AG08395 (cell line): ENCODE measurements around the gene PTPRD.
A peak's percentile ranks its signal among the peaks of the same experiment; 100 is the strongest.

ENCODE experiments used
- DNase-seq: peaks from one replicate; pipeline ENCODE4 v3.0.0; 2012; ENCODE audit warnings: mixed read lengths, low spot score

PTPRD gene

GRCh38 chr9:10612641-10613398, at the start of gene PTPRD:
TSS of gene PTPRD (minus strand) at chr9:10613002.
- DNase-seq, result peak; percentile 2

GRCh38 chr9:10661994-10662393, 49.2 kb upstream of the PTPRD start:
- DNase-seq, result no peak

- DNase-seq, result no peak
These were observed 48.6 kb upstream of the PTPRD start for GRCh38 chr9:10661376-10661775.

- no peak for DNase-seq
These were observed 38.2 kb upstream of the PTPRD start for GRCh38 chr9:10651012-10651411.

GRCh38 chr9:10649076-10649475, 36.3 kb upstream of the PTPRD start:
- DNase-seq, result no peak

- DNase-seq, result no peak
These were observed 21.0 kb upstream of the PTPRD start for GRCh38 chr9:10633785-10634184.

GRCh38 chr9:10614196-10614800, 1.5 kb upstream of the PTPRD start:
- no peak for DNase-seq

- DNase-seq, result no peak
These were observed 617 bp upstream of the PTPRD start for GRCh38 chr9:10613419-10613818.

- DNase-seq, result no peak
These were observed 7.4 kb downstream of the PTPRD start for GRCh38 chr9:10605388-10605787.

GRCh38 chr9:10604927-10605326, 7.9 kb downstream of the PTPRD start:
- DNase-seq, result no peak

GRCh38 chr9:10597801-10598200, 15.0 kb downstream of the PTPRD start:
- no peak for DNase-seq

- no peak for DNase-seq
These were observed 18.3 kb downstream of the PTPRD start for GRCh38 chr9:10594482-10594881.

GRCh38 chr9:10586407-10586806, 26.4 kb downstream of the PTPRD start:
- no peak for DNase-seq

- DNase-seq, result no peak
These were observed 41.1 kb downstream of the PTPRD start for GRCh38 chr9:10571699-10572098.

GRCh38 chr9:10566848-10567247, 46.0 kb downstream of the PTPRD start:
- no peak for DNase-seq

GRCh38 chr9:10562581-10563343, 50.0 kb downstream of the PTPRD start:
- no peak for DNase-seq

- DNase-seq, result no peak
These were observed 64.5 kb downstream of the PTPRD start for GRCh38 chr9:10548348-10548747.

- no peak for DNase-seq
These were observed 74.7 kb downstream of the PTPRD start for GRCh38 chr9:10538073-10538472.

GRCh38 chr9:10534850-10535249, 78.0 kb downstream of the PTPRD start:
- no peak for DNase-seq

- no peak for DNase-seq
These were observed 86.8 kb downstream of the PTPRD start for GRCh38 chr9:10525972-10526371.

- no peak for DNase-seq
These were observed 89.6 kb downstream of the PTPRD start for GRCh38 chr9:10523164-10523563.

- no peak for DNase-seq
These were observed 100.7 kb downstream of the PTPRD start for GRCh38 chr9:10512144-10512543.

GRCh38 chr9:10488937-10489336, 123.9 kb downstream of the PTPRD start:
- DNase-seq, result no peak
